Mammary epithelial cell (primary cell): ENCODE measurements around the gene PARP2.

Source experiments
- EZH2 ChIP-seq: IDR thresholded peaks from 2 replicates; pipeline ENCODE4 v1.6.1; 2012; ENCODE audit warnings: low read length, inconsistent platforms, borderline replicate concordance
- TF ChIP-seq, protein P1 (sequence below), 2 donors: IDR thresholded peaks in 1 of 2; conservative IDR thresholded peaks in 1 of 2; 2 replicates each; pipeline ENCODE4 v1.5.1; 2011 to 2012; ENCODE audit warnings: inconsistent platforms in 2 of 2, low read length in 2 of 2, mild to moderate bottlenecking in 2 of 2, control low read depth in 1 of 2, low read depth in 1 of 2; ENCODE audit not compliant: insufficient read depth in 1 of 2; ENCODE audit errors: extremely low read depth in 1 of 2

DNA sequence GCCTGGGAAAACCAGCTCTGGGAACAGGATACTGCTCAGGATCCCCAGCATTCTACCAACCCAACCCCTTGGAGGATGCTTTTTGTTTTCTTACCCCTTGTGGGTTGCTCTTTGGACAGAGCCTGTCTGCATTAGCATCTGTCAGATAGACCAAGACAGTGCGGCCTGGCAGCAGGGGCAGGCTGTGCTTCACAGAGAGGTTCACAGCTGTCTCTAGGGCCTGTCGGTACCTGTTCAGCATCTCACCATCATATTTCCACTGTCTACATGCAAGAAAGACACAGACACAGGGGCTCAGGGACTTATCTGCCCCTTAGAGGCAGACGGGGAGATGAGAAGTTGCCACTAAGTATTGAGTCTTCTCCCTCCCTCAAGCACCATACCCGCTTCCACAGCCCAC, 48.1 kb downstream of the PARP2 start:
- TF ChIP-seq, protein P1, sequence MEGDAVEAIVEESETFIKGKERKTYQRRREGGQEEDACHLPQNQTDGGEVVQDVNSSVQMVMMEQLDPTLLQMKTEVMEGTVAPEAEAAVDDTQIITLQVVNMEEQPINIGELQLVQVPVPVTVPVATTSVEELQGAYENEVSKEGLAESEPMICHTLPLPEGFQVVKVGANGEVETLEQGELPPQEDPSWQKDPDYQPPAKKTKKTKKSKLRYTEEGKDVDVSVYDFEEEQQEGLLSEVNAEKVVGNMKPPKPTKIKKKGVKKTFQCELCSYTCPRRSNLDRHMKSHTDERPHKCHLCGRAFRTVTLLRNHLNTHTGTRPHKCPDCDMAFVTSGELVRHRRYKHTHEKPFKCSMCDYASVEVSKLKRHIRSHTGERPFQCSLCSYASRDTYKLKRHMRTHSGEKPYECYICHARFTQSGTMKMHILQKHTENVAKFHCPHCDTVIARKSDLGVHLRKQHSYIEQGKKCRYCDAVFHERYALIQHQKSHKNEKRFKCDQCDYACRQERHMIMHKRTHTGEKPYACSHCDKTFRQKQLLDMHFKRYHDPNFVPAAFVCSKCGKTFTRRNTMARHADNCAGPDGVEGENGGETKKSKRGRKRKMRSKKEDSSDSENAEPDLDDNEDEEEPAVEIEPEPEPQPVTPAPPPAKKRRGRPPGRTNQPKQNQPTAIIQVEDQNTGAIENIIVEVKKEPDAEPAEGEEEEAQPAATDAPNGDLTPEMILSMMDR (conservative IDR thresholded peaks at IDR 0.05 in 1 of 2, IDR thresholded peaks at IDR 0.05 in 1 of 2; ENCODE audit: extremely low read depth in 1 of 2, insufficient read depth in 1 of 2, low read depth in 1 of 2, low read length in 2 of 2), result no peak
- TF ChIP-seq EZH2, result no peak
